Right lobe of liver (tissue), 4 donors: ENCODE data around the gene IQGAP3.

Source experiments
- CTCF ChIP-seq, 4 donors: fragments of 200-600 bp in 3 of 4; fragments of 450-650 bp in 1 of 4; IDR thresholded peaks; one replicate each; pipeline versions ENCODE4 v1.5.1 to v1.8.0; 2016 to 2022; ENCODE audit warnings: antibody characterized with exemption in 4 of 4, mild to moderate bottlenecking in 2 of 4
- POLR2A ChIP-seq: fragments of 450-650 bp; IDR thresholded peaks from one replicate; pipeline ENCODE4 v1.6.1; 2017; ENCODE audit warnings: antibody characterized with exemption, mild to moderate bottlenecking
- donor health status: DM: no; HTN: no; CAD: no.
- donor health status: DM: no; HTN: no; CAD: no.
- donor health status: DM: no; HTN: yes; CAD: no.

GRCh38 chr1:156525856-156526489 lies 46.4 kb downstream of the IQGAP3 start:
- TF ChIP-seq POLR2A (no peak), CTCF (IDR thresholded peaks at IDR 0.05) (no peak)
